K562 (cell line): ENCODE measurements around the gene TMEM38B. TPM values are rescaled to one million over a fixed set of nuclear protein-coding genes. Genes with fewer than 3 reads are reported as not detected.
A peak's percentile ranks its signal among the peaks of the same experiment; 100 is the strongest.

Source experiments
- BDP1 ChIP-seq: IDR thresholded peaks from 3 replicates; pipeline ENCODE4 v1.6.1; 2011; ENCODE audit not compliant: insufficient read length, insufficient read depth
- CREB3 ChIP-seq: fragments of 450-650 bp; conservative IDR thresholded peaks from 2 replicates; pipeline ENCODE4 v1.6.1; 2016; ENCODE audit warnings: missing genetic modification characterization, low read depth, mild to moderate bottlenecking, missing compliant biosample characterization, moderate library complexity
- HLTF ChIP-seq: fragments of 450-650 bp; IDR thresholded peaks from 2 replicates; pipeline ENCODE4 v1.6.1; 2016
- HMGN3 ChIP-seq: IDR thresholded peaks from 2 replicates; pipeline ENCODE4 v1.6.1; 2011; ENCODE audit warnings: borderline replicate concordance, low read depth, mild to moderate bottlenecking, mixed read lengths, low read length; ENCODE audit not compliant: insufficient read length; ENCODE audit errors: extremely low read depth
- IRF2 ChIP-seq: sonication (generic); formaldehyde crosslinking; IDR thresholded peaks from 2 replicates; pipeline ENCODE4 v1.8.1; 2022; ENCODE audit warnings: mild to moderate bottlenecking, missing genetic modification reagents
- KAT7 ChIP-seq: sonication (generic); formaldehyde crosslinking; IDR thresholded peaks from 2 replicates; pipeline ENCODE4 v1.8.0; 2022; ENCODE audit warnings: missing genetic modification reagents, mild to moderate bottlenecking, borderline replicate concordance
- MAZ ChIP-seq, 2 experiments: fragments of 450-650 bp in 1 of 2; sonication (generic) in 1 of 2; formaldehyde crosslinking; IDR thresholded peaks in 1 of 2; conservative IDR thresholded peaks in 1 of 2; 2 replicates each; pipeline versions ENCODE4 v1.4.0 to v1.5.0; 2020; ENCODE audit warnings: mild to moderate bottlenecking in 1 of 2, missing genetic modification reagents in 1 of 2
- MITF ChIP-seq: IDR thresholded peaks from 2 replicates; pipeline ENCODE4 v1.6.1; 2014; ENCODE audit warnings: antibody characterized with exemption
- MLX ChIP-seq, 2 experiments: fragments of 450-650 bp in 1 of 2; sonication (generic) in 1 of 2; formaldehyde crosslinking; conservative IDR thresholded peaks; 2 replicates each; pipeline versions ENCODE4 v1.4.0 to v1.8.1; 2020 to 2022; ENCODE audit warnings: mild to moderate bottlenecking in 1 of 2, missing genetic modification reagents in 1 of 2
- POLR2B ChIP-seq: fragments of 450-650 bp; IDR thresholded peaks from 2 replicates; pipeline ENCODE4 v1.6.1; 2018; ENCODE audit warnings: low read depth; ENCODE audit not compliant: partially characterized antibody
- RNF2 ChIP-seq: sonication (generic); IDR thresholded peaks from 2 replicates; pipeline ENCODE4 v1.6.1; 2016
- SMARCE1 ChIP-seq: fragments of 450-650 bp; IDR thresholded peaks from 2 replicates; pipeline ENCODE4 v1.7.1; 2016; ENCODE audit warnings: mild to moderate bottlenecking
- SP1 ChIP-seq: sonication (generic); formaldehyde crosslinking; IDR thresholded peaks from 2 replicates; pipeline ENCODE4 v1.8.1; 2022; ENCODE audit warnings: mild to moderate bottlenecking, missing genetic modification reagents
- SP2 ChIP-seq: IDR thresholded peaks from 2 replicates; pipeline ENCODE4 v1.6.1; 2011; ENCODE audit warnings: mild to moderate bottlenecking, low read depth, low read length, moderate library complexity; ENCODE audit not compliant: poor library complexity, severe bottlenecking; ENCODE audit errors: extremely low read depth
- TGIF2 ChIP-seq: sonication (generic); formaldehyde crosslinking; IDR thresholded peaks from 2 replicates; pipeline ENCODE4 v1.8.1; 2022; ENCODE audit warnings: mild to moderate bottlenecking, missing genetic modification reagents, moderate library complexity
- ZNF253 ChIP-seq: fragments of 250-450 bp; sonication (Bioruptor Pico); conservative IDR thresholded peaks from 2 replicates; pipeline ENCODE4 v1.6.1; 2021; ENCODE audit warnings: mild to moderate bottlenecking
- polyA plus RNA-seq, 8 experiments: library from polyadenylated mRNA; depleted of rRNA in 4 of 8; stranded (reverse) in 5 of 8; unstranded in 3 of 8; fragments of >200 nt; fragmentation: Nextera tagmentation in 2 of 8; fragmentation: Illumina TruSeq in 1 of 8; extraction: Ambion mirVana in 2 of 8; extraction: Trizol in 1 of 8; gene quantifications; 2 replicates each; pipeline versions ENCODE4 v1.2.1 to v1.2.3, GENCODE V29; 2011 to 2014; ENCODE audit warnings: inconsistent platforms in 1 of 8, missing spikeins in 1 of 8
- total RNA-seq, 7 experiments: library from RNA; depleted of rRNA in 6 of 7; stranded (reverse); fragments of >200 nt in 6 of 7; fragmentation: Illumina TruSeq in 2 of 7; extraction: Trizol in 2 of 7; gene quantifications; 2 replicates each; pipeline versions ENCODE4 v1.2.1 to v1.2.3, GENCODE V29; 2011 to 2021; ENCODE audit warnings: low replicate concordance in 1 of 7
- TF ChIP-seq, protein P1 (sequence below), 2 experiments: fragments of 450-650 bp; conservative IDR thresholded peaks; 2 replicates each; pipeline ENCODE4 v1.6.1; 2017; ENCODE audit warnings: mild to moderate bottlenecking in 2 of 2, moderate library complexity in 2 of 2
- TF ChIP-seq, protein P2 (sequence below), 2 experiments: IDR thresholded peaks; 2 replicates each; pipeline ENCODE4 v1.6.1; 2011; ENCODE audit warnings: borderline replicate concordance in 1 of 2, control low read depth in 1 of 2, low read depth in 1 of 2, low read length in 1 of 2, mild to moderate bottlenecking in 1 of 2, mixed read lengths in 1 of 2, moderate library complexity in 1 of 2; ENCODE audit not compliant: insufficient read depth in 1 of 2, insufficient read length in 1 of 2, poor library complexity in 1 of 2, severe bottlenecking in 1 of 2; ENCODE audit errors: extremely low read depth in 1 of 2
- TF ChIP-seq, protein P3 (sequence below): sonication (generic); formaldehyde crosslinking; IDR thresholded peaks from 2 replicates; pipeline ENCODE4 v1.8.0; 2022; ENCODE audit warnings: mild to moderate bottlenecking, low read depth, missing genetic modification reagents

Gene TMEM38B
- total and polyA plus RNA-seq, 9 of the 15 experiments (the other 6 are each of a cell fraction or from before 2014, with no cell fraction given) = 26.0 to 57.5 (median 38.5) TPM

GRCh38 chr9:105694848-105695581 lies 674 bp downstream of the TMEM38B start (continued):
- peak; percentile 75; the same call in 1 of the 2 replicates for TF ChIP-seq KAT7 (CRISPR knock-in tag)
- TF ChIP-seq, protein P1, sequence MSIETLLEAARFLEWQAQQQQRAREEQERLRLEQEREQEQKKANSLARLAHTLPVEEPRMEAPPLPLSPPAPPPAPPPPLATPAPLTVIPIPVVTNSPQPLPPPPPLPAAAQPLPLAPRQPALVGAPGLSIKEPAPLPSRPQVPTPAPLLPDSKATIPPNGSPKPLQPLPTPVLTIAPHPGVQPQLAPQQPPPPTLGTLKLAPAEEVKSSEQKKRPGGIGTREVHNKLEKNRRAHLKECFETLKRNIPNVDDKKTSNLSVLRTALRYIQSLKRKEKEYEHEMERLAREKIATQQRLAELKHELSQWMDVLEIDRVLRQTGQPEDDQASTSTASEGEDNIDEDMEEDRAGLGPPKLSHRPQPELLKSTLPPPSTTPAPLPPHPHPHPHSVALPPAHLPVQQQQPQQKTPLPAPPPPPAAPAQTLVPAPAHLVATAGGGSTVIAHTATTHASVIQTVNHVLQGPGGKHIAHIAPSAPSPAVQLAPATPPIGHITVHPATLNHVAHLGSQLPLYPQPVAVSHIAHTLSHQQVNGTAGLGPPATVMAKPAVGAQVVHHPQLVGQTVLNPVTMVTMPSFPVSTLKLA (conservative IDR thresholded peaks at IDR 0.05) = peak; percentile 44 to 83; a peak in 2 of 4 replicates
- TF ChIP-seq MLX (CRISPR knock-in tag; conservative IDR thresholded peaks at IDR 0.05) = no peak
- TF ChIP-seq CREB3 (tag) = no peak
- no peak for TF ChIP-seq ZNF253 (CRISPR knock-in tag)
- TF ChIP-seq TGIF2 = peak; percentile 58; the same call in 1 of the 2 replicates
- TF ChIP-seq HLTF = 0 out of 2 replicates have a peak, but pooled peaks have one; percentile 46
- TF ChIP-seq, protein P2, sequence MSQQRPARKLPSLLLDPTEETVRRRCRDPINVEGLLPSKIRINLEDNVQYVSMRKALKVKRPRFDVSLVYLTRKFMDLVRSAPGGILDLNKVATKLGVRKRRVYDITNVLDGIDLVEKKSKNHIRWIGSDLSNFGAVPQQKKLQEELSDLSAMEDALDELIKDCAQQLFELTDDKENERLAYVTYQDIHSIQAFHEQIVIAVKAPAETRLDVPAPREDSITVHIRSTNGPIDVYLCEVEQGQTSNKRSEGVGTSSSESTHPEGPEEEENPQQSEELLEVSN (IDR thresholded peaks at IDR 0.05; ENCODE audit: borderline replicate concordance in 1 of 2, extremely low read depth in 1 of 2, insufficient read depth in 1 of 2, insufficient read length in 1 of 2, low read depth in 1 of 2, low read length in 1 of 2, poor library complexity in 1 of 2, severe bottlenecking in 1 of 2) = peak; percentile 66 to 67
- no peak for TF ChIP-seq BDP1
- no peak for TF ChIP-seq HMGN3
- TF ChIP-seq MAZ (CRISPR knock-in tag; conservative IDR thresholded peaks at IDR 0.05 in 1 of 2, IDR thresholded peaks at IDR 0.05 in 1 of 2) = peak in 1 of 2 experiments; percentile 27; a peak in 1 of 4 replicates
- TF ChIP-seq SP1 (CRISPR knock-in tag) = peak; percentile 52
- no peak for TF ChIP-seq IRF2 (CRISPR knock-in tag)
- peak; percentile 24; the same call in 1 of the 2 replicates for TF ChIP-seq SMARCE1
- TF ChIP-seq RNF2 = peak; percentile 25; the same call in 1 of the 2 replicates
- TF ChIP-seq, protein P3, sequence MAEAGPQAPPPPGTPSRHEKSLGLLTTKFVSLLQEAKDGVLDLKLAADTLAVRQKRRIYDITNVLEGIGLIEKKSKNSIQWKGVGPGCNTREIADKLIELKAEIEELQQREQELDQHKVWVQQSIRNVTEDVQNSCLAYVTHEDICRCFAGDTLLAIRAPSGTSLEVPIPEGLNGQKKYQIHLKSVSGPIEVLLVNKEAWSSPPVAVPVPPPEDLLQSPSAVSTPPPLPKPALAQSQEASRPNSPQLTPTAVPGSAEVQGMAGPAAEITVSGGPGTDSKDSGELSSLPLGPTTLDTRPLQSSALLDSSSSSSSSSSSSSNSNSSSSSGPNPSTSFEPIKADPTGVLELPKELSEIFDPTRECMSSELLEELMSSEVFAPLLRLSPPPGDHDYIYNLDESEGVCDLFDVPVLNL (CRISPR knock-in tag) = no peak
- no peak for TF ChIP-seq SP2
- peak; percentile 4 for TF ChIP-seq POLR2B
- TF ChIP-seq MITF = no peak; the same call in 1 of the 2 replicates
